CD8-positive, alpha-beta memory T cell (primary cell): Measurements from ENCODE around the gene DPEP3. TPM values are rescaled to one million over a fixed set of nuclear protein-coding genes. Genes with fewer than 3 reads are reported as not detected.
A peak's percentile ranks its signal among the peaks of the same experiment; 100 is the strongest.
"Not testable (repeated sequence)": the region's sequence is repeated elsewhere in the genome, so short reads cannot be mapped to it uniquely, and the experiment has no call there.

Experiments used
- CTCF ChIA-PET: fragments of 350-600 bp; sonication (Branson Sonifier 250); formaldehyde crosslinking; loops from one replicate; lab custom pipeline; 2021; ENCODE audit warnings: antibody characterized with exemption; lab: Charles Lee
- POLR2A ChIA-PET: fragments of 350-600 bp; sonication (Branson Sonifier 250); formaldehyde crosslinking; loops from one replicate; lab custom pipeline; 2021; ENCODE audit warnings: antibody characterized with exemption; lab: Charles Lee
- DNase-seq, 5 donors: peaks; one replicate each; pipeline versions ENCODE4 v3.0.0 to v3.0.0-alpha.2; 2020 to 2022; ENCODE audit warnings: mixed read lengths in 1 of 5
- H3K27ac ChIP-seq: one replicate; pipeline ENCODE4 v1.7.0; 2013; ENCODE audit warnings: low read depth, mild to moderate bottlenecking, low read length, moderate library complexity
- H3K27me3 ChIP-seq: 2 replicates; pipeline ENCODE4 v1.7.0; 2013; ENCODE audit warnings: low read length, mild to moderate bottlenecking; ENCODE audit not compliant: insufficient read depth, poor library complexity, severe bottlenecking
- H3K36me3 ChIP-seq: 2 replicates; pipeline ENCODE4 v1.7.0; 2013; ENCODE audit warnings: mild to moderate bottlenecking, low read length, moderate library complexity; ENCODE audit not compliant: insufficient read depth
- H3K4me1 ChIP-seq: 2 replicates; pipeline ENCODE4 v1.7.0; 2013; ENCODE audit warnings: mild to moderate bottlenecking, low read length, moderate library complexity; ENCODE audit not compliant: insufficient read depth
- H3K4me3 ChIP-seq: 2 replicates; pipeline ENCODE4 v1.7.0; 2013; ENCODE audit warnings: mild to moderate bottlenecking, low read length
- H3K9me3 ChIP-seq: 2 replicates; pipeline ENCODE4 v1.7.0; 2013; ENCODE audit warnings: mild to moderate bottlenecking, low read length
- H3K27ac Mint-ChIP-seq, 8 donors: one replicate each; pipeline ENCODE4 v1.8.0; 2020 to 2021; ENCODE audit warnings: mixed read lengths in 8 of 8, mild to moderate bottlenecking in 6 of 8, inconsistent platforms in 3 of 8, moderate library complexity in 3 of 8
- H3K27me3 Mint-ChIP-seq, 2 donors: one replicate each; pipeline ENCODE4 v1.8.0; 2020 to 2021; ENCODE audit warnings: mixed read lengths in 2 of 2, mild to moderate bottlenecking in 1 of 2, moderate library complexity in 1 of 2
- H3K36me3 Mint-ChIP-seq, 3 donors: one replicate each; pipeline ENCODE4 v1.8.0; 2020 to 2021; ENCODE audit warnings: mixed read lengths in 3 of 3, inconsistent platforms in 1 of 3, mild to moderate bottlenecking in 1 of 3
- H3K4me1 Mint-ChIP-seq, 3 donors: one replicate each; pipeline ENCODE4 v1.8.0; 2020 to 2021; ENCODE audit warnings: mixed read lengths in 3 of 3, inconsistent platforms in 1 of 3, mild to moderate bottlenecking in 1 of 3
- H3K4me3 Mint-ChIP-seq, 7 donors: one replicate each; pipeline ENCODE4 v1.8.0; 2020 to 2021; ENCODE audit warnings: mixed read lengths in 7 of 7, mild to moderate bottlenecking in 6 of 7, moderate library complexity in 4 of 7, inconsistent platforms in 2 of 7
- H3K9me3 Mint-ChIP-seq, 5 donors: one replicate each; pipeline ENCODE4 v1.8.0; 2020 to 2022; ENCODE audit warnings: mixed read lengths in 5 of 5, mild to moderate bottlenecking in 3 of 5, moderate library complexity in 2 of 5, inconsistent platforms in 1 of 5
- polyA plus RNA-seq: library from polyadenylated mRNA; unstranded; fragments of 300-500 nt; fragmentation: Illumina TruSeq; gene quantifications from one replicate; pipeline ENCODE4 v1.2.3, GENCODE V29; 2021
- total RNA-seq, 2 experiments: library from RNA; stranded (reverse); gene quantifications; one replicate each; pipeline ENCODE4 v1.2.3, GENCODE V29; 2021

Gene DPEP3
- total and polyA plus RNA-seq, 3 experiments from 2014 or later = 0.10 to 0.18 (median 0.18) TPM

DNA sequence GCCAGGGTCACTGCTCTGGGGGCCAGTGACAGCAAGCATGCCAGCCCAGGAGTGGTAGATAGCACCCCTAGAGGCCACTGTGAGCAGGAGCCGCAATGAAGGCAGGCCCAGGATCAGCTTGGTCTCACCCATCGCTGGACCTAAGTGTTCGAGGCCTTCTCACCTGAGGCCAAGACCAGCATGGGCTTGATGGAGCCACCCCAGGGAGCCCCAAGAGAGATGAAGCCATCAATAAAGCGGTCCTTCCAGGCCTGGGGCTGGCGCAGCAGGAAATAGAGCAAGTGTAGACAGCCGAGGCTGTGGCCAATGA is 38.1 kb downstream of the DPEP3 start:
- ChIA-PET CTCF (interaction anchor here (0.6 to 5.3 kb wide), 12 partner anchors 10 to 227 kb away, joined by 3 to 27 read pairs (median 4); partner anchors contain the start of genes DDX28, DUS2 and NRN1L), POLR2A (no interaction called here)
- H3K9me3 ChIP-seq = no peaks in the 10 kb centered on the region
- H3K4me1 Mint-ChIP-seq = peaks cover 19 to 32% (median 23%) of the 10 kb centered on the region in 3 donors
- peaks cover 34% of the 10 kb centered on the region for H3K4me1 ChIP-seq
- H3K9me3 Mint-ChIP-seq = no peaks in the 10 kb centered on the region
- peak overlapping the region in 3 of 8 donors; percentile 61 to 86 (median 73) for H3K27ac Mint-ChIP-seq
- DNase-seq = peak in 1 of 5 donors; percentile 22
- H3K27me3 ChIP-seq = no peaks in the 10 kb centered on the region
- H3K4me3 Mint-ChIP-seq = no peak overlapping the region
- H3K36me3 Mint-ChIP-seq = peaks cover 0 to 23% (median 0%) of the 10 kb centered on the region in 3 donors
- no peaks in the 10 kb centered on the region for H3K27me3 Mint-ChIP-seq
- H3K27ac ChIP-seq = no peak overlapping the region
- H3K36me3 ChIP-seq = peaks cover 5% of the 10 kb centered on the region
- no peak overlapping the region for H3K4me3 ChIP-seq

- peak overlapping the region in 6 of 8 donors; percentile 29 to 86 (median 60) for H3K27ac Mint-ChIP-seq
- H3K4me1 Mint-ChIP-seq = peaks cover 24 to 37% (median 28%) of the 10 kb centered on the region in 3 donors
- H3K4me3 Mint-ChIP-seq = no peak overlapping the region
- Histone ChIP-seq H3K4me3 (no peak overlapping the region), H3K36me3 (peaks cover 5% of the 10 kb centered on the region), H3K27ac (no peak overlapping the region), H3K27me3 (no peaks in the 10 kb centered on the region), H3K4me1 (peaks cover 38% of the 10 kb centered on the region), H3K9me3 (no peaks in the 10 kb centered on the region)
- no peaks in the 10 kb centered on the region for H3K9me3 Mint-ChIP-seq
- POLR2A ChIA-PET = interaction anchor here (0.6 kb wide), 1 partner anchor 49 kb away, joined by 9 read pairs; no protein-coding TSS in a partner anchor
- H3K36me3 Mint-ChIP-seq = peaks cover 0 to 25% (median 0%) of the 10 kb centered on the region in 3 donors
- peaks cover 0 to 2% of the 10 kb centered on the region in 2 donors for H3K27me3 Mint-ChIP-seq
- DNase-seq = no peak
- CTCF ChIA-PET = interaction anchor here (0.7 to 5.3 kb wide), 15 partner anchors 9 to 227 kb away, joined by 3 to 27 read pairs (median 4); partner anchors contain the start of genes DDX28, DPEP2NB, DUS2 and NRN1L
Observed at GRCh38 chr16:67941469-67942199, 38.7 kb downstream of the DPEP3 start.

DNA sequence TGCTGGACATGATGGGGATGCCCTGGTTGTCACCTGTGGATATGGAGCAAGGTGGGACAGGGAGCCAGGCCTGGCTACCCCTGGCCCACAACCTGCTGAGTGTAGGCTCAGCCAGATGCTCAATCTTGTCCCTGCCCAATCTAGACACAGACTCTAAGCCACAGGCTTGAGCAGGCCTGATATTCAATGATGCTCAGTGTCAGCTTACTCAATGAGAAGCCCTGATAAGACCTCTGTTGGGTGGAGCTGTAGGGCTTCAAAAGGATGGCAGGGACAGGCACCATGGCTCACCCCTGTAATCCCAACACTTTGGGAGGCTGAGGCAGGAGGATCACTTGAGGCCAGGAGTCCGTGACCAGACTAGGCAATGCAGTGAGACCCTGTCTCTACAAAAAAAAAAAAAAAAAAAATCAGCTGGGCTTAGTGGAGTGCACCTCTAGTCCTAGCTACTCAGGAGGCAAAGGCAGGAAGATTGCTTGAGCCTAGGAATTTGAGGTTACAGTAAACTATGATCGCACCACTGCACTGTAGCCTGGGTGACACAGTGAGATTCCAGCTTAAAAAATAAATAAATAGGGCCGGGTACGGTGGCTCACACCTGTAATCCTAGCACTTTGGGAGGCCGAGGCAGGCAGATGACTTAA is 39.7 kb downstream of the DPEP3 start:
- Histone ChIP-seq H3K9me3 (no peaks in the 10 kb centered on the region), H3K4me3 (no peak overlapping the region), H3K27me3 (no peaks in the 10 kb centered on the region), H3K4me1 (peaks cover 38% of the 10 kb centered on the region), H3K36me3 (peaks cover under 1% of the 10 kb centered on the region), H3K27ac (no peak overlapping the region)
- Mint-ChIP-seq H3K4me3 (peak overlapping the region in 6 of 7 donors; percentile 50 to 87 (median 61)), H3K4me1 (peaks cover 24 to 40% (median 31%) of the 10 kb centered on the region in 3 donors), H3K9me3 (no peaks in the 10 kb centered on the region), H3K27me3 (peaks cover 0 to 3% of the 10 kb centered on the region in 2 donors), H3K36me3 (peaks cover 0 to 24% (median 0%) of the 10 kb centered on the region in 3 donors), H3K27ac (peak overlapping the region; percentile 19 to 97 (median 82))
- CTCF ChIA-PET = interaction anchor here (0.8 to 5.3 kb wide), 11 partner anchors 10 to 127 kb away, joined by 3 to 27 read pairs (median 4); partner anchors contain the start of genes DPEP2NB, NRN1L and SLC12A4
- POLR2A ChIA-PET = no interaction called here
- no peak for DNase-seq

- POLR2A ChIA-PET = no interaction called here
- Mint-ChIP-seq H3K36me3 (peaks cover 0 to 25% (median 2%) of the 10 kb centered on the region in 3 donors), H3K27me3 (peaks cover 0 to 3% of the 10 kb centered on the region in 2 donors), H3K9me3 (no peaks in the 10 kb centered on the region), H3K27ac (peak overlapping the region; percentile 14 to 97 (median 82)), H3K4me1 (peaks cover 32 to 48% (median 39%) of the 10 kb centered on the region in 3 donors), H3K4me3 (peak overlapping the region; percentile 31 to 87 (median 59))
- Histone ChIP-seq H3K4me3 (peak overlapping the region; percentile 35), H3K4me1 (peaks cover 46% of the 10 kb centered on the region), H3K27me3 (no peaks in the 10 kb centered on the region), H3K9me3 (no peaks in the 10 kb centered on the region), H3K36me3 (peaks cover 6% of the 10 kb centered on the region), H3K27ac (no peak overlapping the region)
- CTCF ChIA-PET = interaction anchor here (1.2 to 5.3 kb wide), 10 partner anchors 11 to 419 kb away, joined by 3 to 27 read pairs (median 4); partner anchors contain the start of genes NRN1L and SLC12A4
- peak; percentile 7 to 67 (median 26) for DNase-seq
Observed at GRCh38 chr16:67939507-67940445, 40.5 kb downstream of the DPEP3 start.

DNA sequence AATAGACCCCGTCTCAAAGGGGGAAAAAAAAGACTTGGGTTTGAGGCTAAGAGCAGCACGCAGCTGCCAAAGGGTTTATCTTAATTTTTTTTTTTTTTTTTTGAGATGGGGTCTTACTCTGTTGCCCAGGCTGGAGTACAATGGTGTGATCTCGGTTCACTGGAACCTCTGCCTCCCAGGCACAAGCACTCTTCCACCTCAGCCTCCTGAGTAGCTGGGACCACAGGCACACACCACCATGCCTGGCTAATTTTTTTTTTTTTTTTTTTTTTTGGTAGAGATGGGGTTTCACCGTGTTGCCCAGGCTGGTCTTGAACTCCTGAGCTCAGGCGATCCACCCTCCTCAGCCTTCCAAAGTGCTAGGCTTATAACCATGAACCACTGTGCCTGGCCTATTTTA is 42.6 kb downstream of the DPEP3 start:
- H3K9me3 Mint-ChIP-seq, H3K27me3 ChIP-seq, H3K9me3 ChIP-seq, DNase-seq, H3K27me3 Mint-ChIP-seq: not testable (repeated sequence)
- peaks cover 0 to 41% (median 2%) of the 10 kb centered on the region in 3 donors for H3K36me3 Mint-ChIP-seq
- H3K4me1 Mint-ChIP-seq = peaks cover 40 to 60% (median 44%) of the 10 kb centered on the region in 3 donors
- Histone ChIP-seq H3K27ac (peak overlapping the region; percentile 87), H3K4me3 (peak overlapping the region; percentile 97), H3K4me1 (peaks cover 54% of the 10 kb centered on the region), H3K36me3 (peaks cover 19% of the 10 kb centered on the region)
- ChIA-PET CTCF (interaction anchor here (1.3 to 3.1 kb wide), 2 partner anchors 103 to 417 kb away, joined by 4 to 8 read pairs; no protein-coding TSS in a partner anchor), POLR2A (interaction anchor here (3.1 kb wide), 1 partner anchor 147 kb away, joined by 18 read pairs; the partner anchor contains the start of gene NFATC3)
- H3K4me3 Mint-ChIP-seq = peak overlapping the region in 6 of 7 donors; percentile 100
- peak overlapping the region in 4 of 8 donors; percentile 97 to 99 (median 98) for H3K27ac Mint-ChIP-seq

- H3K4me1 Mint-ChIP-seq = peaks cover 37 to 60% (median 42%) of the 10 kb centered on the region in 3 donors
- H3K36me3 Mint-ChIP-seq = peaks cover 0 to 45% (median 4%) of the 10 kb centered on the region in 3 donors
- H3K27ac Mint-ChIP-seq = peak overlapping the region; percentile 96 to 99 (median 98)
- peaks cover 50% of the 10 kb centered on the region for H3K4me1 ChIP-seq
- H3K27me3 Mint-ChIP-seq = peaks cover 0 to 3% of the 10 kb centered on the region in 2 donors
- peak overlapping the region; percentile 87 for H3K27ac ChIP-seq
- ChIA-PET POLR2A (interaction anchor here (0.9 to 3.1 kb wide), 4 partner anchors 64 to 148 kb away, joined by 3 to 18 read pairs (median 8); partner anchors contain the start of genes EDC4, NFATC3, RANBP10 and TSNAXIP1), CTCF (interaction anchor here (1.3 to 3.1 kb wide), 3 partner anchors 104 to 416 kb away, joined by 3 to 8 read pairs (median 4); no protein-coding TSS in a partner anchor)
- peak overlapping the region; percentile 97 for H3K4me3 ChIP-seq
- H3K9me3 ChIP-seq = no peaks in the 10 kb centered on the region
- H3K27me3 ChIP-seq = no peaks in the 10 kb centered on the region
- H3K4me3 Mint-ChIP-seq = peak overlapping the region; percentile 100
- DNase-seq = peak; percentile 63 to 87 (median 81)
- no peaks in the 10 kb centered on the region for H3K9me3 Mint-ChIP-seq
- peaks cover 19% of the 10 kb centered on the region for H3K36me3 ChIP-seq
Observed at GRCh38 chr16:67936880-67937605, 43.3 kb downstream of the DPEP3 start.
